ENCODE results near the gene SEMA7A.
A peak's percentile ranks its signal among the peaks of the same experiment; 100 is the strongest.
"Not testable (repeated sequence)": the region's sequence is repeated elsewhere in the genome, so short reads cannot be mapped to it uniquely, and the experiment has no call there.

SEMA7A gene

GRCh38 chr15:74365598-74366445, 67.9 kb downstream of the SEMA7A start:
- H3K36me3 ChIP-seq (ENCODE audit: control insufficient read depth in 2 of 2, insufficient read depth in 2 of 2, low read length in 2 of 2), result no peaks in the 10 kb centered on the region
- H3K4me3 ChIP-seq (ENCODE audit: low read length in 2 of 2), result peak overlapping the region; percentile 53 to 73
- H3K9ac ChIP-seq (ENCODE audit: low read length in 2 of 2), result peak overlapping the region; percentile 42
- H3K27ac ChIP-seq (ENCODE audit: low read length), result no peak overlapping the region
- H3K4me1 ChIP-seq (ENCODE audit: control insufficient read depth, insufficient read depth, low read length), result no peaks in the 10 kb centered on the region
- peaks cover 20% of the 10 kb centered on the region in 2 donors for H3K27me3 ChIP-seq (ENCODE audit: control insufficient read depth in 1 of 2, insufficient read depth in 2 of 2, low read length in 2 of 2)
- no peaks in the 10 kb centered on the region for H3K9me3 ChIP-seq (ENCODE audit: control insufficient read depth in 2 of 2, low read length in 2 of 2)

- H3K4me1 ChIP-seq (ENCODE audit: control insufficient read depth, insufficient read depth, low read length), result no peaks in the 10 kb centered on the region
- peak overlapping the region; percentile 53 to 73 for H3K4me3 ChIP-seq (ENCODE audit: low read length in 2 of 2)
- no peak overlapping the region for H3K27ac ChIP-seq (ENCODE audit: low read length)
- peaks cover 16 to 20% of the 10 kb centered on the region in 2 donors for H3K27me3 ChIP-seq (ENCODE audit: control insufficient read depth in 1 of 2, insufficient read depth in 2 of 2, low read length in 2 of 2)
- H3K9me3 ChIP-seq (ENCODE audit: control insufficient read depth in 2 of 2, low read length in 2 of 2), result no peaks in the 10 kb centered on the region
- H3K36me3 ChIP-seq (ENCODE audit: control insufficient read depth in 2 of 2, insufficient read depth in 2 of 2, low read length in 2 of 2), result no peaks in the 10 kb centered on the region
- H3K9ac ChIP-seq (ENCODE audit: low read length in 2 of 2), result peak overlapping the region; percentile 42
These were observed 68.7 kb downstream of the SEMA7A start for GRCh38 chr15:74364936-74365597.

- Histone ChIP-seq H3K27ac (ENCODE audit: low read length) (no peak overlapping the region), H3K9me3 (ENCODE audit: control insufficient read depth in 2 of 2, low read length in 2 of 2) (no peaks in the 10 kb centered on the region), H3K36me3 (ENCODE audit: control insufficient read depth in 2 of 2, insufficient read depth in 2 of 2, low read length in 2 of 2) (no peaks in the 10 kb centered on the region), H3K4me3 (ENCODE audit: low read length in 2 of 2) (no peak overlapping the region), H3K9ac (ENCODE audit: low read length in 2 of 2) (no peak overlapping the region), H3K4me1 (ENCODE audit: control insufficient read depth, insufficient read depth, low read length) (no peaks in the 10 kb centered on the region), H3K27me3 (ENCODE audit: control insufficient read depth in 1 of 2, insufficient read depth in 2 of 2, low read length in 2 of 2) (peaks cover 12 to 17% of the 10 kb centered on the region in 2 donors)
These were observed 71.3 kb downstream of the SEMA7A start for GRCh38 chr15:74362482-74362881.

GRCh38 chr15:74360855-74361254, 72.9 kb downstream of the SEMA7A start:
- not testable (repeated sequence) for H3K9ac ChIP-seq (ENCODE audit: low read length in 2 of 2); H3K4me3 ChIP-seq (ENCODE audit: low read length in 2 of 2); H3K9me3 ChIP-seq (ENCODE audit: control insufficient read depth in 2 of 2, low read length in 2 of 2); H3K27me3 ChIP-seq (ENCODE audit: control insufficient read depth in 1 of 2, insufficient read depth in 2 of 2, low read length in 2 of 2); H3K27ac ChIP-seq (ENCODE audit: low read length); H3K4me1 ChIP-seq (ENCODE audit: control insufficient read depth, insufficient read depth, low read length); H3K36me3 ChIP-seq (ENCODE audit: control insufficient read depth in 2 of 2, insufficient read depth in 2 of 2, low read length in 2 of 2)

- not testable (repeated sequence) for H3K27ac ChIP-seq (ENCODE audit: low read length); H3K4me1 ChIP-seq (ENCODE audit: control insufficient read depth, insufficient read depth, low read length); H3K27me3 ChIP-seq (ENCODE audit: control insufficient read depth in 1 of 2, insufficient read depth in 2 of 2, low read length in 2 of 2); H3K36me3 ChIP-seq (ENCODE audit: control insufficient read depth in 2 of 2, insufficient read depth in 2 of 2, low read length in 2 of 2); H3K4me3 ChIP-seq (ENCODE audit: low read length in 2 of 2); H3K9me3 ChIP-seq (ENCODE audit: control insufficient read depth in 2 of 2, low read length in 2 of 2); H3K9ac ChIP-seq (ENCODE audit: low read length in 2 of 2)
These were observed 74.4 kb downstream of the SEMA7A start for GRCh38 chr15:74359376-74359775.

Measured in stomach smooth muscle (tissue), 2 donors.